Activated T-cell treated with anti-CD3 and anti-CD28 coated beads, Interleukin-2, amount 50 U/mL, for 4 hours (primary cell): ENCODE measurements around the gene BEAN1. TPM values are rescaled to one million over a fixed set of nuclear protein-coding genes. Genes with fewer than 3 reads are reported as not detected.
"Not testable (repeated sequence)": the region's sequence is repeated elsewhere in the genome, so short reads cannot be mapped to it uniquely, and the experiment has no call there.

Experiments used
- ATAC-seq, 2 donors: fragments of 200-7000 bp; cut with Tn5 transposase; one replicate each; pipeline ENCODE4 v1.10.0; 2021
- DNase-seq: peaks from one replicate; pipeline ENCODE4 v3.0.0-alpha.2; 2020
- H3K27me3 Mint-ChIP-seq: one replicate; pipeline ENCODE4 v1.8.0; 2021; ENCODE audit warnings: low read depth, mixed read lengths
- H3K36me3 Mint-ChIP-seq: one replicate; pipeline ENCODE4 v1.8.0; 2022; ENCODE audit warnings: mixed read lengths; ENCODE audit not compliant: insufficient read depth
- H3K4me1 Mint-ChIP-seq: one replicate; pipeline ENCODE4 v1.8.0; 2021; ENCODE audit warnings: low read depth, mixed read lengths
- H3K4me3 Mint-ChIP-seq: one replicate; pipeline ENCODE4 v1.8.0; 2021; ENCODE audit warnings: mild to moderate bottlenecking, moderate library complexity, mixed read lengths
- H3K9me3 Mint-ChIP-seq: one replicate; pipeline ENCODE4 v1.8.0; 2021; ENCODE audit warnings: mixed read lengths
- total RNA-seq, 3 donors: library from RNA; stranded (reverse); gene quantifications; one replicate each; pipeline ENCODE4 v1.2.1, GENCODE V29; 2021

The BEAN1 gene
- total RNA-seq, 3 donors from 2014 or later: not detected

GRCh38 chr16:66493490-66494401, 66.7 kb downstream of the BEAN1 start:
- no peak overlapping the region for H3K4me3 Mint-ChIP-seq
- no peak for DNase-seq
- H3K9me3 Mint-ChIP-seq: no peaks in the 10 kb centered on the region
- no peaks in the 10 kb centered on the region for H3K4me1 Mint-ChIP-seq
- H3K27me3 Mint-ChIP-seq: peaks cover 2% of the 10 kb centered on the region
- H3K36me3 Mint-ChIP-seq: no peaks in the 10 kb centered on the region
- ATAC-seq: no peak

- Mint-ChIP-seq H3K27me3 (peaks cover 2% of the 10 kb centered on the region), H3K4me1 (no peaks in the 10 kb centered on the region), H3K9me3 (no peaks in the 10 kb centered on the region), H3K4me3 (no peak overlapping the region), H3K36me3 (no peaks in the 10 kb centered on the region)
- DNase-seq (no peak), ATAC-seq (no peak)
These were observed 67.8 kb downstream of the BEAN1 start for GRCh38 chr16:66494916-66495315.

GRCh38 chr16:66495440-66495839, 68.3 kb downstream of the BEAN1 start:
- Mint-ChIP-seq H3K4me1 (no peaks in the 10 kb centered on the region), H3K4me3 (no peak overlapping the region)

GRCh38 chr16:66496226-66496625, 69.1 kb downstream of the BEAN1 start:
- ATAC-seq, H3K4me3 Mint-ChIP-seq, H3K27me3 Mint-ChIP-seq: not testable (repeated sequence)

More at GRCh38 chr16:66495440-66495839, 68.3 kb downstream of the BEAN1 start:
- no peak for DNase-seq
- no peaks in the 10 kb centered on the region for H3K9me3 Mint-ChIP-seq
- no peak for ATAC-seq
- peaks cover 2% of the 10 kb centered on the region for H3K27me3 Mint-ChIP-seq
- no peaks in the 10 kb centered on the region for H3K36me3 Mint-ChIP-seq

DNA sequence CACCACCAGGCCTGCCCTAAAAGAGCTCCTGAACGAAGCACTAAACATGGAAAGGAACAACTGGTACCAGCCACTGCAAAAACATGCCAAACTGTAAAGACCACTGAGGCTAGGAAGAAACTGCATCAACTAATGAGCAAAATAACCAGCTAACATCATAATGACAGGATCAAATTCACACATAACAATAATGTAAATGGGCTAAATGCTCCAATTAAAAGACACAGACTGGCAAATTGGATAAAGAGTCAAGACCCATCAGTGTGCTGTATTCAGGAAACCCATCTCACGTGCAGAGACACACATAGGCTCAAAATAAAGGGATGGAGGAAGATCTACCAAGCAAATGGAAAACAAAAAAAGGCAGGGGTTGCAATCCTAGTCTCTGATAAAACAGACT, 70.8 kb downstream of the BEAN1 start:
- not testable (repeated sequence) for H3K27me3 Mint-ChIP-seq, H3K4me3 Mint-ChIP-seq, H3K36me3 Mint-ChIP-seq, H3K9me3 Mint-ChIP-seq, ATAC-seq, DNase-seq, H3K4me1 Mint-ChIP-seq

More at GRCh38 chr16:66496226-66496625, 69.1 kb downstream of the BEAN1 start:
- not testable (repeated sequence) for H3K9me3 Mint-ChIP-seq, H3K36me3 Mint-ChIP-seq, DNase-seq, H3K4me1 Mint-ChIP-seq

DNA sequence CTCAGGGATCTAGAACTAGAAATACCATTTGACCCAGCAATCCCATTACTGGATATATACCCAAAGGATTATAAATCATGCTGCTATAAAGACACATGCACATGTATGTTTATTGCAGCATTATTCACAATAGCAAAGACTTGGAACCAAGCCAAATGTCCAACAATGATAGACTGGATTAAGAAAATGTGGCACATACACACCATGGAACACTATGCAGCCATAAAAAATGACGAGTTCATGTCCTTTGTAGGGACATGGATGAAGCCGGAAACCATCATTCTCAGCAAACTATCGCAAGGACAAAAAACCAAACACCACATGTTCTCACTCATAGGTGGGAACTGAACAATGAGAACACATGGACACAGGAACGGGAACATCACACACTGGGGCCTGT, 74.5 kb downstream of the BEAN1 start:
- H3K36me3 Mint-ChIP-seq, H3K4me3 Mint-ChIP-seq, H3K9me3 Mint-ChIP-seq, ATAC-seq, DNase-seq, H3K4me1 Mint-ChIP-seq, H3K27me3 Mint-ChIP-seq: not testable (repeated sequence)

DNA sequence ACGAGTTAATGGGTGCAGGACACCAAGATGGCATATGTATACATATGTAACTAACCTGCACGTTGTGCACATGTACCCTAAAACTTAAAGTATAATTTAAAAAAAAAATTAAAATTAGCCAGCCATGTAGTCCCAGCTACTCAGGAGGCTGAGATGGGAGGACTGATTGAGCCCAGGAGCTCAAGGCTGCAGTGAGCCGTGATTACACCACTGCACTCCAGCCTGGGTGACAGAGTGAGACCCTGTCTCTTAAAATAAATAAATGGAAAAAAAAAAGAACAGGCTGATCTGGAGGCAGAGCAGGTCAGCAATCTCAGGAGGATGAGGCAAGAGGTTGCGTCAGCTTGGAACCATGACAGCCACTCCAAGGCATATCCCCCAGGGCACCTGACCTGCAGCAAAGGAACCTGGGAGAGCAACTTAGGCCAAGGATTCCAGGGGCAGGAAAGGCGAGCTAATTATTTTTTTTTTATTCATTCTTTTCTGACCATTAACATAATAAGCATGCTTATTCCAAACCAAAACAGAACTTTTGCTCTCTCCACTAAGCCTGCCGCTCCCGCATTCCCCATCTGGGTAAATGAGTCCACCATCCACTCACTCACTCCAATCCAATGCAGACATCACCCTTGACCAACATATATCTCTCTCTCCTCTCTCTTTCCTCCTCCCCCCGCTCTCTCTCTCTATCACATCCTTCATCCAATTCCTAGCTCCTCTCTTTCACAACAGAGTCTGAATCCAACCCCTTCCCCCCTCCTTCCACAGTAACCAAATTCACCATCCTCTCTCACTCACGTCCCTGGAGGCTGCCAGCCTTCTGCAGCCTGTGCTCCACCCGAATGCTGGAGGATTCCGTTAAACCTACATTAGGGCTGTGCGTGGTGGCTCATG, 75.2 kb downstream of the BEAN1 start:
- ATAC-seq (no peak), DNase-seq (no peak)
- Mint-ChIP-seq H3K27me3 (no peaks in the 10 kb centered on the region), H3K4me3 (no peak overlapping the region), H3K4me1 (no peaks in the 10 kb centered on the region), H3K9me3 (no peaks in the 10 kb centered on the region), H3K36me3 (no peaks in the 10 kb centered on the region)

- H3K27me3 Mint-ChIP-seq: no peaks in the 10 kb centered on the region
- no peak for DNase-seq
- no peaks in the 10 kb centered on the region for H3K9me3 Mint-ChIP-seq
- no peaks in the 10 kb centered on the region for H3K4me1 Mint-ChIP-seq
- ATAC-seq: no peak
- H3K4me3 Mint-ChIP-seq: no peak overlapping the region
- no peaks in the 10 kb centered on the region for H3K36me3 Mint-ChIP-seq
These were observed 75.9 kb downstream of the BEAN1 start for GRCh38 chr16:66503030-66503429.

GRCh38 chr16:66503612-66504011, 76.5 kb downstream of the BEAN1 start:
- Mint-ChIP-seq H3K27me3 (no peaks in the 10 kb centered on the region), H3K9me3 (no peaks in the 10 kb centered on the region), H3K4me1 (no peaks in the 10 kb centered on the region), H3K4me3 (no peak overlapping the region), H3K36me3 (no peaks in the 10 kb centered on the region)
- ATAC-seq: no peak
- DNase-seq: no peak

- DNase-seq: no peak
- no peak overlapping the region for H3K4me3 Mint-ChIP-seq
- H3K27me3 Mint-ChIP-seq: no peaks in the 10 kb centered on the region
- no peaks in the 10 kb centered on the region for H3K36me3 Mint-ChIP-seq
- peaks cover 4% of the 10 kb centered on the region for H3K4me1 Mint-ChIP-seq
- ATAC-seq: no peak
- H3K9me3 Mint-ChIP-seq: no peaks in the 10 kb centered on the region
These were observed 80.7 kb downstream of the BEAN1 start for GRCh38 chr16:66507731-66508239.

GRCh38 chr16:66508248-66508913, 81.3 kb downstream of the BEAN1 start:
- H3K9me3 Mint-ChIP-seq: no peaks in the 10 kb centered on the region
- H3K36me3 Mint-ChIP-seq: no peaks in the 10 kb centered on the region
- no peak overlapping the region for H3K4me3 Mint-ChIP-seq
- no peak for ATAC-seq
- no peaks in the 10 kb centered on the region for H3K27me3 Mint-ChIP-seq
- DNase-seq: no peak
- H3K4me1 Mint-ChIP-seq: peaks cover 4% of the 10 kb centered on the region

DNA sequence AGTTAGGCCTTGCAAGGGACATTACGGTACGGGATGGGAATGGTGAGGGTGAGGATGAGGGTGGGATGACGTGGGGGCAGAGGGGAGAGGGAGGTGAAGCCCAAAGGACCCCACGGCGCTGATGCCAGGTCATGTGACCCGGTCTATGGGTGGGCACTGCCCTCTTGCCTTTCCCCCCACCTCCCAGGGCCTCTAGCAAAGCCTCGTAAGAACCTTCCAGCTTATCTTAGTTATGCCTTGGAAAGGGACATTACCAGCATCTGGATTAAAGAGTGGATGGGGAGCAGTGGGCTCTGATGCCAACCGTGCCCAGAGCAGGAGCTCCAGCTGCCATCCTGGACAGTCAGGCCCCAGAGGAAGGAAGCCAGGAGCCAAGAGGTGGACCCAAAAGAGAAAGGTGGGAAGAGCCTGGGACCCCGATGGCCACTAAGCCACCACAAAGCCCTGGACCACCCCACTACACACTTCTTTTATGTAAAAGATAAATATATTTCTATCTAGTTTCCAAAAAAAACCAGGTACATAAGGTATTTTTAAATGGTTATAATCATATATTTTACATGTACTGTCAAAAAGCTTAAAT, 81.9 kb downstream of the BEAN1 start:
- no peaks in the 10 kb centered on the region for H3K9me3 Mint-ChIP-seq
- no peaks in the 10 kb centered on the region for H3K27me3 Mint-ChIP-seq
- no peaks in the 10 kb centered on the region for H3K36me3 Mint-ChIP-seq

DNA sequence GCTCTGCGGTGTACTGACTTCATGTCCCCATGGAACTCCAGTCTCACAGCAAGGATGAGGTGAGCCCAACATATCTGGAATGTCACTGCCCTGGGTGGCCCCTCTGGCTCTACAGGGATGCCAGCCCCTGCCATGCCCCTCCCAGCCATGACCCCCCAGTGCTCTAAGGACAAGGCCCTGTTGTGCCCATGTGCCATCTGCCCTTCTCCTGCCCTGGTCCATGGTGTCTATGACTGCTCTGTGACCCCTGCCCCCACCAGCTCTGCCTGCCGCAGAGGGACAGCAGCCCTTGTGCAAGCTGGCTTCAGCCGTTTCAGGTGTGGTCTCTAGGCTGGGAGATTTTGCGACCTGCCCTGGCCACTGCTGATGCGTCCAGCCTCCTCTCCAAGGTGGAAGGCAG, 82.5 kb downstream of the BEAN1 start:
- no peaks in the 10 kb centered on the region for H3K27me3 Mint-ChIP-seq
- ATAC-seq (no peak), DNase-seq (no peak)
- H3K9me3 Mint-ChIP-seq: no peaks in the 10 kb centered on the region
- H3K4me1 Mint-ChIP-seq: peaks cover 6% of the 10 kb centered on the region
- no peak overlapping the region for H3K4me3 Mint-ChIP-seq
- H3K36me3 Mint-ChIP-seq: no peaks in the 10 kb centered on the region

More for the DNA sequence above, 81.9 kb downstream of the BEAN1 start:
- H3K4me3 Mint-ChIP-seq: no peak overlapping the region
- DNase-seq (no peak), ATAC-seq (no peak)
- peaks cover 4% of the 10 kb centered on the region for H3K4me1 Mint-ChIP-seq

DNA sequence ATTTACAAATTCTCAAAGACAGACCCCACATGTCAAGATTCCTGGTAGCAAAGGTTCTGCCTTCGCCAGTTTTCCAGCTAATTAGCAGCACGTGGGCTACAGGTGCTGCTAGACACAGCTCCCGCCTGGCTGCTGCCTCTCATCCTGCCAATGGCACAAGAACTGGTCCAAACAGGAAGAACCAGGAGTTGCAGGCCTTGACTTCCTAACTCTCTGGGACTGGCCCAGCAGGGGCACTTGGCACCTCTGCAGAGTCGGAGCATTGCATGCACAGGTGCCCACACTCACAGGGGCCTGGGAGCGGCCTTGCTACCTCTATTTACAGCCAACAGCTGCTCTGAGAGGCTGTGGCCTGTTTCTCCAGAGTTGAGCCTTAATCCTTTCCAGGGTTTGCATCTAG, 83.2 kb downstream of the BEAN1 start:
- H3K4me1 Mint-ChIP-seq: peaks cover 12% of the 10 kb centered on the region
- H3K27me3 Mint-ChIP-seq: no peaks in the 10 kb centered on the region
- DNase-seq (no peak), ATAC-seq (no peak)
- no peaks in the 10 kb centered on the region for H3K36me3 Mint-ChIP-seq
- H3K9me3 Mint-ChIP-seq: no peaks in the 10 kb centered on the region
- H3K4me3 Mint-ChIP-seq: no peak overlapping the region
